ENCODE data around the gene TSBP1.

DNA sequence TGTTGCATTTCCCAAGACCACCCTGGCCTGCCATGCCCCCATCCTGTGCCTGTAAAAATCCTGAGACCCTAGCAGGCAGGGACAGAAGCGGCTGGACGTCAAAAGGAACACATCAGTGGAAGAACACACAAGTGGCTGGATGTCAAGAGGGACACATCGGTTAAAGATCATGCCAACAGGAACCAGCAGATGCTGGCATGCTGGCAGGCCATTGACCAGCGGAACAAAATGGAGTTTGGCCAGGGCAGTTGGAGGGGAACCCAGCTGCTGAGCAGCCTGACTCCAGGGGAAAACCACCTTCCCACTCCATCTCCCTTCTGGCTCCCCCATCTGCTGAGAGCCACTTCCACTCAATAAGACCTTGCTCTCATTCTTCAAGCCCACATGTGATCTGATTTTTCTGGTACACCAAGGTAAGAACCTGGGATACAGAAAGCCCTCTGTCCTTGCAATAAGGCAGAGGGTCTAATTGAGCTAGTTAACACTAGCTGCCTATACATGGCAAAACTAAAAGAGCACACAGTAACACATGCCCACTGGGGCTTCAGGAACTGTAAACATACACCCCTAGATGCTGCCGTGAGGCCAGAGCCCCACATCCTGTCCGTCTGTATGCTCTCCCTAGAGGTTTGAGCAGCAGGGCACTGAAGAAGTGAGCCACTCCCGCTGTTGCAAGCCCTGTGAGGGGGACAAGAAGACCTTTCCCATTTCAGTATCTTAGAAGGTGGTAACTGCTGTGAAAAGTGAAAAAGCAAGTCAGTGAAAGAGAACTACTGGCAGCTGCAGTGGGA is 4.2 kb upstream of the TSBP1 start:
- TF ChIP-seq, protein P1, sequence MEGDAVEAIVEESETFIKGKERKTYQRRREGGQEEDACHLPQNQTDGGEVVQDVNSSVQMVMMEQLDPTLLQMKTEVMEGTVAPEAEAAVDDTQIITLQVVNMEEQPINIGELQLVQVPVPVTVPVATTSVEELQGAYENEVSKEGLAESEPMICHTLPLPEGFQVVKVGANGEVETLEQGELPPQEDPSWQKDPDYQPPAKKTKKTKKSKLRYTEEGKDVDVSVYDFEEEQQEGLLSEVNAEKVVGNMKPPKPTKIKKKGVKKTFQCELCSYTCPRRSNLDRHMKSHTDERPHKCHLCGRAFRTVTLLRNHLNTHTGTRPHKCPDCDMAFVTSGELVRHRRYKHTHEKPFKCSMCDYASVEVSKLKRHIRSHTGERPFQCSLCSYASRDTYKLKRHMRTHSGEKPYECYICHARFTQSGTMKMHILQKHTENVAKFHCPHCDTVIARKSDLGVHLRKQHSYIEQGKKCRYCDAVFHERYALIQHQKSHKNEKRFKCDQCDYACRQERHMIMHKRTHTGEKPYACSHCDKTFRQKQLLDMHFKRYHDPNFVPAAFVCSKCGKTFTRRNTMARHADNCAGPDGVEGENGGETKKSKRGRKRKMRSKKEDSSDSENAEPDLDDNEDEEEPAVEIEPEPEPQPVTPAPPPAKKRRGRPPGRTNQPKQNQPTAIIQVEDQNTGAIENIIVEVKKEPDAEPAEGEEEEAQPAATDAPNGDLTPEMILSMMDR (IDR thresholded peaks at IDR 0.05; ENCODE audit: low read depth, low read length, poor library complexity, severe bottlenecking), result no peak
- no peak for TF ChIP-seq EZH2phosphoT487 (IDR thresholded peaks at IDR 0.05; ENCODE audit: borderline replicate concordance, low read length)
